GM12875 (cell line): ENCODE results near the gene ADSS2.
A peak's percentile ranks its signal among the peaks of the same experiment; 100 is the strongest.

ENCODE experiments used
- H3K4me3 ChIP-seq: one replicate; pipeline ENCODE4 v1.5.1; 2011; ENCODE audit warnings: low read depth, low read length, control low read depth
- TF ChIP-seq, protein P1 (sequence below): IDR thresholded peaks from 2 replicates; pipeline ENCODE4 v1.5.1; 2011; ENCODE audit warnings: low read depth, mild to moderate bottlenecking, control low read depth, inconsistent platforms, low read length, moderate library complexity, borderline replicate concordance; ENCODE audit not compliant: insufficient read depth

The ADSS2 gene

DNA sequence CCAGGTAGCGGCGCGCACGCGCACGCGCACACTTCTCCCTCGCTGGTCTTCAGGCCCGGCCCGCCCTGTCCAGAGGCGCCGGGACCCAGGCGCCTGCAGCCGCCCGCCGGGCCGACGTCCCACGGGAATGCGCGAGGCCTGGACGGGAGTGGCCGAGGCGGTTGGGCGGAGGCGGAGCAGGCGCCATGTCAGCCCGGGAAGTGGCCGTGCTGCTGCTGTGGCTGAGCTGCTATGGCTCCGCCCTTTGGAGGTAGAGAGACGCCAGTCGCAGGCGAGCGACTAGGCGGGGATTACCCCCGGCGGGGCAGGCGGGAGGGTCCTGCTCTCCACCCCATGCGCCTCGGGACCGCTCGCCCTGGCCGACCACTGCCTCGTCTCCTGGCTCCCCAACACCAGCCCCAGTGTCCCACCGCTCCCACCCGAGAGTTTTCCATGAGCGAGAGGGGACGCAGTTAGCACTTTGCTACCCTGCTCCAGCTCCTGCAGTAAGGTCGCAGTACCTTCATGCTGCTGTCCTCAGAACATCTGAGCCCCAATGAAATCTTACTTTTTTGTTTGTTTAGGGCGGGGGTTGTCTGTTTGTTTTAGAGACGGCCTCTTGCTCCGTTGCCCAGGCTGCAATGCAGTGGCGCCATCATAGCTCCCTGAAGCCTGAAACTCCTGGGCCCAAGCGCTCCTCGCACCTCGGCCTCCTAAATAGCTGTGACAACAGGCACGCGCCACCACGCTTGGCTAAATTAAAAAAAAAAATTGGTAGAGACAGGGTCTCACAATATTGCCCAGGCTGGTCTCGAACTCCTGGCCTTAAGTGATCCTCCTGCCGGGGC is 9.7 kb upstream of the ADSS2 start, which contains the start of gene CATSPERE:
CATSPERE (plus strand) TSS at position 29 of the 827 bp plus-strand sequence; CDS start at position 186, 157 bp downstream.
- H3K4me3 ChIP-seq = peak within 1 kb of the TSS; percentile 66
- TF ChIP-seq, protein P1, sequence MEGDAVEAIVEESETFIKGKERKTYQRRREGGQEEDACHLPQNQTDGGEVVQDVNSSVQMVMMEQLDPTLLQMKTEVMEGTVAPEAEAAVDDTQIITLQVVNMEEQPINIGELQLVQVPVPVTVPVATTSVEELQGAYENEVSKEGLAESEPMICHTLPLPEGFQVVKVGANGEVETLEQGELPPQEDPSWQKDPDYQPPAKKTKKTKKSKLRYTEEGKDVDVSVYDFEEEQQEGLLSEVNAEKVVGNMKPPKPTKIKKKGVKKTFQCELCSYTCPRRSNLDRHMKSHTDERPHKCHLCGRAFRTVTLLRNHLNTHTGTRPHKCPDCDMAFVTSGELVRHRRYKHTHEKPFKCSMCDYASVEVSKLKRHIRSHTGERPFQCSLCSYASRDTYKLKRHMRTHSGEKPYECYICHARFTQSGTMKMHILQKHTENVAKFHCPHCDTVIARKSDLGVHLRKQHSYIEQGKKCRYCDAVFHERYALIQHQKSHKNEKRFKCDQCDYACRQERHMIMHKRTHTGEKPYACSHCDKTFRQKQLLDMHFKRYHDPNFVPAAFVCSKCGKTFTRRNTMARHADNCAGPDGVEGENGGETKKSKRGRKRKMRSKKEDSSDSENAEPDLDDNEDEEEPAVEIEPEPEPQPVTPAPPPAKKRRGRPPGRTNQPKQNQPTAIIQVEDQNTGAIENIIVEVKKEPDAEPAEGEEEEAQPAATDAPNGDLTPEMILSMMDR = no peak

DNA sequence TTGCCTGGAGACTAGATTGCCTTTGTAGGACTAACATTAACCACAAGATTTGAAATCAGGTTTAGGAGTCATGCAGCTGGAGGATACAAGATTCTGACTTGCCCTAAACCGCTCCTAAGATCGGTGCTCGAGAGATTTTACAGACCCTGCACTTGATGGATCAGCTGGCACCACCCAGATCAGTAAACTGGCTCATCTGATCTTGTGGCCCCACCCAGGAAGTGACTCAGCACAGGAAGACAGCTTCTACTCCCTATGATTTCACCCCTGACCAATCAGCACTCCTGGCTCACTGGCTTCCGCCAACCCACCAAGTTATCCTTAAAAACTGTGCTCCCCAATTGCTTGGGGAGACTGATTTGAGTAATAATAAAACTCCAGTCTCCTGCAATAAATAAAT is 8.5 kb upstream of the ADSS2 start:
- no peak overlapping the region for H3K4me3 ChIP-seq
- TF ChIP-seq, protein P1 = no peak

DNA sequence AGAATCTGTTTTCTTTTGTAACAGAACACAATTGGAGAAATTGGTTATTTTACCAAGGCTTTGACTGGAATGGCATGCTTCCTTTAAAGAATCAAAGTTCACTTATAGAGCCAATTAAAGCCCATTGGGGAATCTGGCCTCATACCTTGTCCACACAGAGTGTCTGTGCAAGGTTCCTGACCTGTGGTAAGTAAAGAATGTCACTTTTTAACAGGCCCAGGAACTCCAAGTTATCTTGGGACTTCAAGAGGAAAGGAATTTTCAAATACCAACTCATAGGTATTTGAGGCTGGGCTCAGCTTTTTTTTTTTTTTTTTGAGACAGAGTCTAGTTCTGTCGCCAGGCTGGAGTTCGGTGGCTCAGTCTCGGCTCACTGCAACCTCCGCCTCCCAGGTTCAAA is 7.1 kb upstream of the ADSS2 start:
- TF ChIP-seq, protein P1 = no peak
- no peak overlapping the region for H3K4me3 ChIP-seq

DNA sequence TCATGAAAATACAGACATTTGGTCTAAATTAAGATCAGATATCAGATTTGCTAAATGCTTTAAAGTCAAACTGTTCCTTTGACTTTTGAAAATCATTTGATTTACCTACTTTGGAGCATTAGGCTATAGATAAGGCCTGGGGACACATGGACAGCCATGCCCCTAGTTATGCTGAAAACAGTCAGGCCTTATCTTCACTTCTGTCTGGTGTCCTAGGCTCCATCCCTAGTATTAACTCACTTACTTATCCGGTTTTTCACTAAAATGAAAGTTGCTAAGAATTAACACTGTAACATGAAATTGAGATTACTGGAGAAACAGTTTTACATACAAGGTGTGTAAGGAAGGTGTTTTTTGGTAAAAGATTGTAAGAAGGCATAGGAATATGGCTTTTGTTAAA is 4.9 kb upstream of the ADSS2 start:
- H3K4me3 ChIP-seq = no peak overlapping the region
- TF ChIP-seq, protein P1 = no peak

DNA sequence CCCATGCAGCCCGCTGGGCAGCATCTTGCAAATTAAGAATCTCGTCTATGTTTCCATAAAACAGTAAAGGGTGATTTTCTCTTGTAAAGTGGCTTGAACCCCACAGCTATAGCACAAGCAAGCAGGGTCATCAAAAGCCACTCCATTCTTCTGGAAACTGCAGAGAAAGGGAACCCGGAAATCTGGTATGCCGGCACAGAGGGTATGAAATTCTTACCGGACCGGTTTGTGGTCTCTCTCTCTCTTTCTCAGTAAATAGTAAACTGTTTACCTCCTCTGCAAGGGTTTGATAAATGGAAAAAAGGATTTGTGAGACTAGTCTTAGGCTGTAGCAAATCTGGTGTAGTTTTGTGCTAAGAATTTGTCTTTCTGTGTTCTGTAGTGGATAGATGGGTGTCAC is 2.7 kb upstream of the ADSS2 start:
- H3K4me3 ChIP-seq = no peak overlapping the region
- TF ChIP-seq, protein P1 = no peak

DNA sequence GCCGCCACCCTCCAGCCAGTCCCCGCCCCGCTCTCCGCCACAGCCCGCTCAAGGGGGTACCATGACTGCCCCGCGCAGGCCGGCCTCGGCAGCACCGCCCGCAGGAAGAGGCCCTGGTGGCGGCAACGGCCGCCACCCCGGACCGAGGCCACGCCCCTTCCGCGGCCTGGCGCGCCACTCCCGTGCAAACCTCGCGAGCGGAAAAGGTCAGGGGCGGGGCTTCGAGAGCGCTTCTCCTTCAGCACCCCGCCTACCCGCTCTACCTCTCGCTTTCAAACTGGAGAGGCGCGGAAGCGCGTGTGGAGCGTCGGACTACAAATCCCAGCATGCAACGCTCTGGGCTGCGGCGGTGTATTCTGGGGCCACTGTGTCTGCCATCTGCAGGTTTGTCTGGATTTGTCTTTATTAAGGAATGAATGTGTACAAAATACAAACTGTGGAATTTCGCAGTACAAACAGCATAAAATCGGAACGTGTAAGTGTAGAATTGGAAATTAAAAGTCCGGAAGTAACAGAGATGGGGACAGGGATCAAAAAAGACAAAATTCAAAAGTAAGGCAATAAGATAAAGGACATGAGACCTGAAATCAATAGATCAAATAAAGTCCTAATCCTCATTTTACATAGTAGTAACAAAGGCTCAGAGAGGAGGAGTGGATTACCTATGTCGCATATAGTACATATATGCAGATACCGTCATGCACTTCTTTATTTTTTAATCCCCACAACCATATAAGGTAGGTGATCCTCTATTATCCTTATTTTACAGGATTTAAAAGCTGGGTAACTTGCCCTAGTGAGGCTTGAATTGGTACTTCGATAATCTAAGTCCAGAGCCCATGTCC is 464 bp upstream of the ADSS2 start:
- TF ChIP-seq, protein P1 = peak; percentile 59
- H3K4me3 ChIP-seq = peak overlapping the region; percentile 33
